ENCODE measurements around the gene MRPS26.
"Not testable (repeated sequence)": the region's sequence is repeated elsewhere in the genome, so short reads cannot be mapped to it uniquely, and the experiment has no call there.

GRCh38 chr20:3073251-3073643 is 27.4 kb downstream of the MRPS26 start:
- not testable (repeated sequence) for TF ChIP-seq CTCF, POLR2A (IDR thresholded peaks at IDR 0.05)

Measured in heart left ventricle (tissue), 13 donors.